GM20431 (cell line): ENCODE results near the gene SHQ1.

ENCODE experiments used
- in situ Hi-C: fragments of 300-500 bp; cut with MseI, MboI; formaldehyde crosslinking; loops from one replicate; pipeline ENCODE4 v1.15.0; 2020; ENCODE audit warnings: low sequenced_read_pairs; ENCODE audit not compliant: unreplicated experiment

SHQ1 gene

DNA sequence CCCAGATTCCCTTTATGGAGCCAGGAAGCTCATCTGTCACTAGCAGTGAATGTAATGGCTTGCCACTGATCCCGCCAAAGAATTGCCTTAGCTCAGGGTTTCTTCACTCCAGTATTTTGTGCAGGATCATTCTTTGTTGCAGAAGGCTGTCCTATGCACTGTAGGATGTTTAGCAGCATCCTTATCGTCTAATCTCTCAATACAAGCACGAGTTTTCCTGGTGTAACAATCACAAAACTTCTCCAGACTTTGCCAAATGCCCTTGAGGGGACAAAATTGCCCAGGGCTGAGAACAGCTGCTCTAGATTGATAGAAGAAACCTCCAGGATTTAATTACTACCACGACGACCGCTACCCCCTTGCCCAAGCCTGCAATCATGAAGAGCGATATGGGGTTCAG, 6.8 kb upstream of the SHQ1 start:
- in situ Hi-C loops = no loop called here

DNA sequence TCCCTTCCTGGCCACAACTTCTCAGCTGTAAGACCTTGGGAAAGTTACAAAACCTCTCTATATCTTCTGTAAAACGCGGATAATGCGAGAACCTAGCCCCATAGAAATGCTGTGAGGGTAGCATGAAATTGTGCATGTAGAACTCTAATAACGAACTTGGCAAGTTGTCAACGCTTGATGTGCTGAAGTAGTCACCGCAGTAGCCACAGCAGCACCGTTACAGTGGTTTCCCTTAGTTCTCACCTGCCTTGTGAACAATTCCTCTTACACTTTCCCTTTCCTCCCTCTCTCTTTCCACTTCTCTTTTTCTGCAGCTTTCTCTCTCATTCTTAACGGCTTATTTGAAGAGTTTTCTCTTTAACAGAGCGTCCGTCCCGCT, 447 bp upstream of the SHQ1 start:
- in situ Hi-C loops = loop anchor here (25.0 kb wide), 2 partner anchors 911 to 1111 kb away; partner anchors contain the start of gene EIF4E3

DNA sequence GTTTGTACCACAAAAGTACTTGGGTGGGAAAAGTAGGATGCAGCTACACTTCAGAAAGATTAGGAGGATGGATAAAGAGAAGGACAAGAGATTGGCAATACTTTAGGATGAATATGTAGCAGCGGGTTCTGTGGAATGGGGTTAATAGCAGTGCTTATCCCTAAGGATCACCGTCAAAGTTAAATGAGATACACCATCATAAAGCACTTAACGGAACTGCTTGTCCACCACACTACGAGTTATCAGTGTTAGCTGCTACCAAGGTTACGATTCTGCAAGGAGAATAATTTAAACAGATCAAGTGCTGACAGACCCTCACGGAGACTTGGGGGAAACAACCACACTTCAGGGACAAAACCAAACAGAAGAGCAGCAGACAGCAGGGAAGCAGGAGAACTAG, 963 bp downstream of the SHQ1 start:
- in situ Hi-C loops = loop anchor here (25.0 kb wide), 2 partner anchors 910 to 1110 kb away; partner anchors contain the start of gene EIF4E3

DNA sequence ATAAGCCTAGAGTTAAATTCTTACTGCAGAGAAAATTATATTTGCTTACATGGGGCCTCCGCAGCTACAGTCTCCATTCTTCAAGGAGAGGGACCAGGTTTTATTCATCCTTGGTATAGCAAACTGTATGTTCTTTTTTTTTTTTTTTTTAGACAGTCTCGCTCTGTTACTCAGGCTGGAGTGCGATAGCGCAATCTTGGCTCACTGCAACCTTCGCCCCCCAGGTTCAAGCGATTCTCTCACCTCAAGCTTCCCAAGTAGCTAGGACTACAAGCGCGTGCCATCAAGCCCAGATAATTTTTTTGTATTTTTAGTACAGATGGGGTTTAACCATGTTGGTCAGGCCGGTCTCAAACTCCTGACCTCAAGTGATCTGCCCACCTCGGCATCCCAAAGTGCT, 2.1 kb downstream of the SHQ1 start:
- in situ Hi-C loops = loop anchor here (25.0 kb wide), 2 partner anchors 909 to 1109 kb away; partner anchors contain the start of gene EIF4E3

DNA sequence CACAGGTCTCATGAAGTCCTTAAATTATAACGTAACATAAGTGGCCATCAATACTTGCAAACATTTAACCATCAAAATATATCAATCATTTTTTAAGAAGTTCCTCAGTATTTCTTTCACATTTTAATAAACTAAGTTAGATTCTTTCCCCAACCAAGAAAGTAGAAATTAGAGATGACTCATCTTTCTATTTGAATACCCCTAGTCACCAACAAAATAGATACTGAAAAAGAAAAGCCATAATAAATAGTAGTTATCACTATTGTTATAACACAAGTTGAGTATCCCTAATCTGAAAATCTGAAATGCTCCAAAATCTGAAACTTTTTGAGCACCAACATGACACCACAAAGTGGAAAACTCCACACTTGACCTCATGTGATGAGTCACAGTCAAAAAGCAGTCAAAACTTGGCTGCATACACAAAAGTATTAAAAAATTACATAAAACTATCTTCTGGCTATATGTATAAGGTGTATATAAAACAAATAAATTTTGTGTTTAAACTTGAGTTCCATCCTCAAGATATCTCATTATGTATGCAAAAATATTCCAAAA, 3.7 kb downstream of the SHQ1 start:
- in situ Hi-C loops = loop anchor here (25.0 kb wide), 2 partner anchors 907 to 1107 kb away; partner anchors contain the start of gene EIF4E3

DNA sequence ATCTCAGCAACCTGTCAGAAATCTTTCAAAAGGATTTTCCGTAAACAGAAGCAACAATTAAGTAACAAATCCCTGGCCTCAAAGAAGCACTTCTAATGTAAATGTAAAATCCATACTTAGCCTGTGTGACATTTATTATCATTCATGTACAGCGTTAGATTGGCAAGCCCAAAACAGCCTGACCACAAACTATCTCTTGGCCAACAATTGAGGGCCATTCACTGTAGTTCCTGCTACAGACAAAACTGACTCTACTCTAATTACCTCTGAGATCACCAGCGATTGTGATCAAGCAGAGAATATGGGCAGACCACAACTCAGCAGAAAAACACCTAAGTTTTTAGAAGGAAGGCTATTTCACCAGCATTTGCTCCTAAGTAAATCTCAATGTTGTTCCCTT, 9.2 kb downstream of the SHQ1 start:
- in situ Hi-C loops = loop anchor here (25.0 kb wide), 2 partner anchors 902 to 1102 kb away; partner anchors contain the start of gene EIF4E3

DNA sequence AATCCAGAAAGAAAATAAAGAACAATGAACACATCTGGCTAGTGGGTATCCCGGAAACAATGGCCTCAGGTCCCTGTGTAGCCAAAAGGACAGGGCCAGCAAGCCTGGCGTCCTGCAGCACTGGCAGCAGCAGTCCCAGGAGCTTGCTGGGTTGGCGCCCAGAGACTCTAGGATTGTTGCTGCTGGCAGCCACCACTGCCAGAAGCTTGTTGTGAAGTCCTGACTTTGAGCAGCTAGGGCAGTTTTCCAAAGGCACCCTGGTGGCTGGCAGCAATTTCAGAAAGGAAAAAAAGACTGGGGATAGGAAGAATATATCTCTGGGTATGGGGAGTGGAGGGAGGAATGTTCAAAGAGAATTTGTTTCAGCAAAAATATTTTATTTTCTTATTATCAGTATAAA, 11.3 kb downstream of the SHQ1 start:
- in situ Hi-C loops = loop anchor here (25.0 kb wide), 2 partner anchors 900 to 1100 kb away; partner anchors contain the start of gene EIF4E3

DNA sequence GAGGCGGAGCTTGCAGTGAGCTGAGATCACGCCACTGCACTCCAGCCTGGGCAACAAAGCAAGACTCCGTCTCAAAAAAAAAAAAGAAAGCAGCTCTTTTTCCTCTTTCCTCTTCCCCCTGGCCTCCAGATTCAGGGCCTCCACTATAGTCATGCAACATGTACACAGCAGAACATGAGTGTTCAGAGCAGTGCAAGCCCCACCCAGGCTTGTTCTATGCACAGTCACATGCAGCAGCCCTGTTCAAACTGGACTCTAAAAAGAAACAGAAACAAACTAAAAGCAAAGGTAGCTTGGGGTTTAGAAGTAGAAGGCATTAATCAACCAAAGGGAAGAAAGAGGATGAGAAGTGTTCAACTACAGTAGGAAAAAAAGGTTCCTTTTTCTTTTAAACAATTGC, 11.8 kb downstream of the SHQ1 start:
- in situ Hi-C loops = loop anchor here (25.0 kb wide), 2 partner anchors 899 to 1099 kb away; partner anchors contain the start of gene EIF4E3

DNA sequence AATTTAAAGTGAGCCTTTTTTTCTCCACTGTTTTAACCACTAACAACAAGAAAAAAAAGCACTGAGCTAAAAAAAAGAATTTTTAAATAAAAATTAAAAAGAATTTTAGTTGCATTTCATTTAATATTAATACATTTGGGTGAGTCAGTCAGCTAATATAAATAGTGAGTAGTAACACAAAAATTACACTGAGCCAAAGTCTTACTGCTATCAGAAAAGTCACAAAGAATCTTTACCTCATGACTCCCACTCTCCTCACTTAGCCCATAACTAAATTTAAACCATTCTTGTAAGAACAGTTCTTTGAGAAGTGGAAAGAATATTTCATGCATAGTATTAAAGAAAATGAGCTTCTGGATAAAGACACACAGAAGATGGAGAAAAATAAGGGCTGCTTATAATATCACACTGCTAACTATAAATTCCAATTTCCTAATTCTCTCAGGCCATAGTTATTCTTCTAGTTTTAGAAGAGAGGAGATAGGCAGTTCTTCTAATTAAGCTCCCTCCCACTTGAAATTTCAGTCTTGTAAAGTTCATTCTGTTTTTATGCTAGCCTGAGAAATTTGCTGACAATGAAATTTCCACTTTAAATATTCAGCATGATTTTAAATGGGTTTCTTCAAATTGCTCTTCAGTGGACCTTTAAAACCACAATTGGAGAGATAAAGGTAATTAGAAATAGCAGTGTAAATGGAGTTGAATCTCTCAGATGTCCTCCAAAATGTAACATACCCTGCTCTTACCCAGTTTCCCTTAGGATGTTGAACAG, 17.6 kb downstream of the SHQ1 start:
- in situ Hi-C loops = loop anchor here (25.0 kb wide), 2 partner anchors 893 to 1093 kb away; partner anchors contain the start of gene EIF4E3

DNA sequence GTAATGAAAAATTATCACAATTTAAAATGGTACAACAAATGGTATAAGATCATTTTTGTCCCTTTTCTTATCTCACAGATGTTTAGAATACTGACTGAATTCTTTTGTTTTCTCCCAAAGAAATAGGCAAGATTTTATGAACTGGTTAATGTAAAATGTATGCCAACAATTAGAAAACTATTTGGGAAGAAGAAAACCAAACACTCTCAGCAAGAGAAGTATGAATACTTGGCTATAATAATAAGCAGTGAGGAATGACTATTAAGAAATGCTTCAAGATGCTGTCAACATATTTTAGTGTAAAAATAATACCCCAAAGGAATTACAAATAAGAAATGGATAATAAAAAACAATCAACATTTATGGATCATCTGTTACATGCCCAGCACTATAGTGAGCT, 18.5 kb downstream of the SHQ1 start:
- in situ Hi-C loops = loop anchor here (25.0 kb wide), 2 partner anchors 892 to 1092 kb away; partner anchors contain the start of gene EIF4E3

DNA sequence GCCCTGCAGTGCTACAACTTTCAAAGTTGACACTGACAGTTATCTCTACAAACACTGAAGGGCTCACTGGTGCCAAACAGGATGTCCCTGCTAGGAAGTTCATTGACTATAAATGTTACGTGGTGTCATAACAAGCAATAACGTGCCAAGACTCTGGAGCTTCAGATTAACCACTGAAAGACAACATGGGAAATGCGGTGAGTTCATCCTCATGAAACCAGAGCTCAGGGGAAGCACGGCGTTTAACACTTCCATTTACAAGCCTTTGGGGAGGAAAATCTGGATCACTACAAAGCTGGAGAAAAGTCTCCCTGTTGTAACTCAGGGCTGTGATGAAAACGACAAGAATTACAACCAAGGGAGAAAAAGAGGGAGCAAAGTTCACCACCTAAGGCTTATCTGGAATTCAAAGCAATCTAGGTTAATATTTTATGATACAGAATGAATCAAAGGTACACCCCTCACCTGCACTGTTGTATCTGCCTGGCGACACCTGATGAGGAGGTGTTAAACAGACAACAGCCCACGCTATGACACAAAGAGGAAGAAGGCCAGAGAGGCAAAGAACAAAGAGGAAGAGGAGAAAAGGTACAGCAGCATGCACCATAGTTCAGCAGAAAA, 27.0 kb downstream of the SHQ1 start:
- in situ Hi-C loops = loop anchor here (25.0 kb wide), 2 partner anchors 159 to 359 kb away; no protein-coding TSS in a partner anchor

DNA sequence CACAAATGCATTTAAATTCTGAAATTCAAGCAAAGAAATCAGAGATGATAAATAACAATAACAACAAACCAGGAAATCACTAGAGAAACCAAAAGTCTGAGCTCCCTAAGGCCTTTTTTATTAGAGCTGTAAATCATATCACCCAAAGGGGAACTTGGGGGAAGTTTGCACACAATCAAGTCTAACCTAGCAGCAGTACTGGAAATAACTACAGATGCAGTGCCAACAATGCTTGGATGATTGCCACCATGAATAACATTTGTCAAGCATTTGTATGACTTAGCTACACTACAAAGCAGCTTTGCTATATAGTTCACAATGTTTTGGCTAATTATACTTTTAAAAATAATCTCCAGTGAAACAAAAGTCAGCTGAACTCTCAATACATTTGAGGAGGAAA, 27.8 kb downstream of the SHQ1 start:
- in situ Hi-C loops = loop anchor here (25.0 kb wide), 2 partner anchors 158 to 358 kb away; no protein-coding TSS in a partner anchor

DNA sequence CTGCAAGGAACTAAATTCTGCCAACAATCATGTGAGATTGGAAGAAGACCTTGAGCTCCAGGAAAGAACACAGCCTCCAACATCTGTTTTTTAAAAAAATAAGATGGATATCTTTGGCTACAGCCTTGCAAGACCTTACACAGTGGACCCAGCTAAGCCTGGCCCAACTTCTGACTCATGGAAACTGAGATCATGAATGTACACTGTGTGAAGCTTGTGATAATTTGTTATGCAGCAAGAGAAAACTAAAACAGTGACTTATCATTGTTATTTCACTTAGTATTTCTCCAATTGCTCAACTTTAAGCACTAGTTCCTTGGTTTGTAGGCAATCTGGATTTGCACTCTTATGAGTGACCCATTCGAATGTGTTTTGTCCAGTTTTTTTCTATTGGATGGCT, 29.3 kb downstream of the SHQ1 start:
- in situ Hi-C loops = loop anchor here (25.0 kb wide), 2 partner anchors 157 to 357 kb away; no protein-coding TSS in a partner anchor

DNA sequence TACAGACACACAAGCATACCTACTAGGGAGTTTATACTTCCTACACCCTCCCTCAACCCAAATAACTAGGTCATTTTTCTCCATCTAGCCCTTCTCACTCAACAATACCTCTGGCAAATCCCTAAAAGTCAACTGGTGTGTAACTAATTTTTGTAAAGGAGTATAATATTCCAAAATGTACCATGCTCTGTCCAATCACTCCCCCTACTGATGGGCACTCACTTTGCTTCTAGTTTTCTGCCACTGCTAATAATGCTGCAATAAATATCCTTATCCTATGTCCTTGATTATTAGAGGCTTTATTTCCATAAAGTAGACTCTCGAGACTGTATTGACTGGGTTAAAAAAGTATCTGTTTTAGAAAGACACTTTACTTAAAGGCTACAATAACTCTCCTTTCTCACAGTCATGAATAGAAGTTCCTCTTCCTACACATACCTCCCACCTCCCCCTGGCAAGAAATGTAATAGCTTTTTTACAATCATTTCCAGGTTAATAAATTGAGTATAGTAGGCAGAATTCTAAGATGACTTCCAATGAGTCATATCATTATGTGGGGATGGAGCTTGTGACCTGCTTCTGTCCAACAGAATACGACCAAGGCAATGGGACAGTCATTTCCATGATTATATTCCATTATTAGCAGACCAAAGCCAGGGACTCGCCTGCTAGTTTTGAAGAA, 30.0 kb downstream of the SHQ1 start:
- in situ Hi-C loops = loop anchor here (25.0 kb wide), 2 partner anchors 156 to 356 kb away; no protein-coding TSS in a partner anchor

DNA sequence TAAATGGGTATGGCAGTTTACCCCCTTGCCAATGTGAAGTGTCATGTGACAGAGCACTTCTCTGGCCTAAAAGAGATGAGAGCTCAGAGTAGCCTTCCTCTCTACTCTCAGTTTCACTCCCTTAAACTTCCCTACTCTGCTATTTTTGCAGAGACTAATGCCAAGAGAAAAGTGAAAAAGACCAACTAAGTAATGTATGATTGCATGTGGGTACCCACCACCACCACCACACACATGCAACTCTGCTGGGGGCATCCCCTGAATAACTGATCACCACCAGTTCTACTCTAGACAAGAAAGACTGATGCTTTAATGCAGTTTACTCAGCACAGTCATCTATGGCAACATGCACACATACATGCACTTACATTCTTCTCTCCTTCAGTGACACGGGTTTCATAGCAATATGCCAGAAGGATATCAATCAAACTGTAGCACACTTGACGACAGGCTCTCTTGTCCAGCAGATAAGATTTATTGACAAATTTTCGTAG, 31.3 kb downstream of the SHQ1 start:
- in situ Hi-C loops = loop anchor here (25.0 kb wide), 2 partner anchors 155 to 355 kb away; no protein-coding TSS in a partner anchor

DNA sequence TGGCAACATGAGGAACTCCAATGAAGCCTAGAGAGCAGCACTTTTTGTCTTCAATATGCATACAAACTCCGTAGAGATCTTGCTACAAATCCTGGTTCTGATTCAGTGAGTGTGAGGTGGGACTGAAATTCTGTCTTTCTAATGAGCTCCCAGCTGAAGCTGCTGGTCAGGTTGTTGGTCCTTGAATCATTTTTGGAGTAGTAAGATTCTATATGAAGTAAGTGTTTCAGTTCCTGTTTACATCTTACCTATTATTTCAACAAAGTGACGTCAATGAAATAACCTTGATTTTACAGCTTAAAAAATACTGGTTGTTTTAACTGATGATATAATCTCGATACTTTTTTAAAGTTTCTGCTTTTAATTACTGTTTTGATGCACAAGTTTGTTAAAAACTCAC, 33.9 kb downstream of the SHQ1 start:
- in situ Hi-C loops = loop anchor here (25.0 kb wide), 2 partner anchors 152 to 352 kb away; no protein-coding TSS in a partner anchor

DNA sequence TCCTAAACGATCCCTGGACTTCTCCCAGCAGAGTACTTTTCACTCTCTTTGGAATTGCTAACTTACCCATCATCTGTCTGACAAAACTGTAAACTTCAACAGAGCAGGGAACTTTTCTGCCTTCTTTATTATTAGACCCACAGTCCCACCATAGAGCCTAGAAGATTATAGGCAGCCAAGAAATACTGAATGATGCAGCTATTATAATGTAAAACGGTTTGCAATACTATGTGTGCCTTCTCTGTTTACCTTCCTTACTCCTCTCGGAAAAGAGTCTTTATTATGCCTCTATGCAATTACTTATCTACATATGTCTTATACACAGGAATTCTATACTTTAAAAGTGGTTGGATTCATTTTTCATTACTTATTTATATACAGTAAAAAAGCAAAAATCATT, 36.0 kb downstream of the SHQ1 start:
- in situ Hi-C loops = loop anchor here (25.0 kb wide), 2 partner anchors 150 to 350 kb away; no protein-coding TSS in a partner anchor

DNA sequence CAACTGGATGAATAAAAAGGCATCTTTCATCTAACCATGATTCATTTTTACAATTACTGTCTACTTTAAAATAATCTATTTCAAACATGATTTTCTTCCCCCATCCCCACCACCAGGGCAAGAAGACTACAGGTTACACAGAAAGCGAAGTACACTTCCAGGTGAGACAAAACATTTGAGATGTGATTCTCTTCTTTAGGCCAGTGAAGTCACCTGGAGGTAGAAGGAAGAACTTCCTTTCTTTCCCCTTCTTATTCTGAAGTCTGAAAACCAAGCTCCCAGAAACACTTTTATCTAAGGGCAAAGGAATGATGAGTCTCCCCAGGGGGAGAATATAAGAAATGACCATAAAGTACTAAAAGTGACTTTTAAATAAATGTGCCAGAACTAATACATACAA, 36.7 kb downstream of the SHQ1 start:
- in situ Hi-C loops = loop anchor here (25.0 kb wide), 2 partner anchors 149 to 349 kb away; no protein-coding TSS in a partner anchor

DNA sequence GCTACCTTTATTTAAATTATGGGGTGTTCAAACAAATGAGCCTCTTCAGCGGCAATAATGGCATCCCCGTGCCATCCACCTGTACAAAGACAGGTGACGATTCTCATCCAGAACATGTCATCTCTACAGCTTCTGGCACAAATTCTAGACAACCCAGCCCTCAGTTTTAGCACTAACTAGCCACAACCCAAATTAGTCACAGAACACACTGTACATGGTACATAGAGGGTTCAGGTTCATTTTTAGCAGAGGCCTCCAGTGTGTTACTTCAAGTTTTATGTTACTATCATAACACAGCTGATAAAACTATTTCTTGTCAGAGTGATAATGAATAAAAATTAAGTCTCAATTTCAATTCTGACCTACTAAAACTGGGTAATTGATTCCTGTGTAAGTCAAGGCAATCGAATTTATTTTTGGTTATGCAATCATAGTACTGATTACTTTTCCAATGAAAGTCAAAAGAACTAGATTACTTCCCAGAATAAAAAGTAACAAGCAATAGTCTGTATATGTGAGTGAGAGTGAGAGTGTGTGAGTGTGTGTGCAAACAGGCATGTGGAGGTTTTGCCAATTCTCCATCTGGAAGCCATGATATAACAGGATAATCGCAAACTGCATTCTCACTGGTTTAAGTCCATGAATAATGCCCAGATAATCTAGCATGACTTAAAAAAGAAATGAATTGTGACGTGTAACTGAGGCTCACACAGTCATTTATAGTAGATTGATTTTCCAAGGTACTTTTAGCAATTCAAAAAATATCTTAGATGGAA, 37.4 kb downstream of the SHQ1 start:
- in situ Hi-C loops = loop anchor here (25.0 kb wide), 2 partner anchors 149 to 349 kb away; no protein-coding TSS in a partner anchor
